K562 (cell line): ENCODE results near the gene STX12. TPM values are rescaled to one million over a fixed set of nuclear protein-coding genes. Genes with fewer than 3 reads are reported as not detected.

Experiments used
- CEBPG ChIP-seq, 3 experiments: fragments of 200-800 bp in 1 of 3; sonication (Bioruptor generic) in 1 of 3; sonication (generic) in 1 of 3; formaldehyde crosslinking in 1 of 3; IDR thresholded peaks in 2 of 3; conservative IDR thresholded peaks in 1 of 3; 2 replicates each; pipeline versions ENCODE4 v1.6.1 to v1.8.0; 2016 to 2022; ENCODE audit warnings: missing compliant biosample characterization in 2 of 3, missing genetic modification characterization in 2 of 3, mild to moderate bottlenecking in 1 of 3, missing genetic modification reagents in 1 of 3
- EGR1 ChIP-seq: fragments of 450-650 bp; conservative IDR thresholded peaks from 2 replicates; pipeline ENCODE4 v1.6.1; 2017; ENCODE audit warnings: mild to moderate bottlenecking
- MEF2D ChIP-seq: conservative IDR thresholded peaks from 2 replicates; pipeline ENCODE4 v1.6.1; 2016; ENCODE audit warnings: low read depth, missing genetic modification characterization, missing compliant biosample characterization
- NCOA4 ChIP-seq: fragments of 450-650 bp; IDR thresholded peaks from 2 replicates; pipeline ENCODE4 v1.6.1; 2018; ENCODE audit warnings: mild to moderate bottlenecking; ENCODE audit not compliant: partially characterized antibody
- NONO ChIP-seq, 2 experiments: fragments of 200-400 bp in 1 of 2; fragments of 450-650 bp in 1 of 2; formaldehyde crosslinking in 1 of 2; IDR thresholded peaks; 2 replicates each; pipeline ENCODE4 v1.6.1; 2017; ENCODE audit warnings: low read depth in 2 of 2, mild to moderate bottlenecking in 2 of 2, moderate library complexity in 2 of 2, low read length in 1 of 2
- RBM34 ChIP-seq: fragments of 200-400 bp; formaldehyde crosslinking; IDR thresholded peaks from 2 replicates; pipeline ENCODE4 v1.6.1; 2018; ENCODE audit warnings: low read length, borderline replicate concordance; ENCODE audit not compliant: insufficient read depth
- RFX5 ChIP-seq: IDR thresholded peaks from 2 replicates; pipeline ENCODE4 v1.6.1; 2011; ENCODE audit warnings: low read depth, mild to moderate bottlenecking, improper control_type of control experiment, low read length
- SMARCE1 ChIP-seq: fragments of 450-650 bp; IDR thresholded peaks from 2 replicates; pipeline ENCODE4 v1.7.1; 2016; ENCODE audit warnings: mild to moderate bottlenecking
- TBL1XR1 ChIP-seq, 2 experiments: IDR thresholded peaks; 2 replicates each; pipeline ENCODE4 v1.6.1; 2012; ENCODE audit warnings: improper control_type of control experiment in 2 of 2, low read length in 2 of 2, mild to moderate bottlenecking in 1 of 2
- ZNF354B ChIP-seq: fragments of 250-450 bp; sonication (Bioruptor Pico); IDR thresholded peaks from 2 replicates; pipeline ENCODE4 v1.4.0; 2020
- ZNF586 ChIP-seq: fragments of 450-650 bp; formaldehyde crosslinking; conservative IDR thresholded peaks from 2 replicates; pipeline ENCODE4 v1.4.0; 2020; ENCODE audit warnings: mild to moderate bottlenecking, moderate library complexity
- polyA plus RNA-seq, 8 experiments: library from polyadenylated mRNA; depleted of rRNA in 4 of 8; stranded (reverse) in 5 of 8; unstranded in 3 of 8; fragments of >200 nt; fragmentation: Nextera tagmentation in 2 of 8; fragmentation: Illumina TruSeq in 1 of 8; extraction: Ambion mirVana in 2 of 8; extraction: Trizol in 1 of 8; gene quantifications; 2 replicates each; pipeline versions ENCODE4 v1.2.1 to v1.2.3, GENCODE V29; 2011 to 2014; ENCODE audit warnings: inconsistent platforms in 1 of 8, missing spikeins in 1 of 8
- total RNA-seq, 7 experiments: library from RNA; depleted of rRNA in 6 of 7; stranded (reverse); fragments of >200 nt in 6 of 7; fragmentation: Illumina TruSeq in 2 of 7; extraction: Trizol in 2 of 7; gene quantifications; 2 replicates each; pipeline versions ENCODE4 v1.2.1 to v1.2.3, GENCODE V29; 2011 to 2021; ENCODE audit warnings: low replicate concordance in 1 of 7
- TF ChIP-seq, protein P1 (sequence below): fragments of 450-650 bp; formaldehyde crosslinking; IDR thresholded peaks from 2 replicates; pipeline ENCODE4 v1.4.0; 2020; ENCODE audit warnings: mild to moderate bottlenecking, mixed read lengths
- TF ChIP-seq, protein P2 (sequence below): sonication (generic); formaldehyde crosslinking; IDR thresholded peaks from 2 replicates; pipeline ENCODE4 v1.8.1; 2023; ENCODE audit warnings: mild to moderate bottlenecking, missing genetic modification reagents
- TF ChIP-seq, protein P3 (sequence below): fragments of 450-650 bp; IDR thresholded peaks from 2 replicates; pipeline ENCODE4 v1.7.0; 2016; ENCODE audit warnings: borderline replicate concordance
- TF ChIP-seq, protein P4 (sequence below): fragments of 250-450 bp; sonication (Bioruptor Pico); IDR thresholded peaks from 2 replicates; pipeline ENCODE4 v1.5.0; 2021; ENCODE audit warnings: mild to moderate bottlenecking, borderline replicate concordance
- TF ChIP-seq, protein P5 (sequence below): conservative IDR thresholded peaks from 2 replicates; pipeline ENCODE4 v1.6.1; 2011; ENCODE audit warnings: low read depth, mild to moderate bottlenecking, low read length; ENCODE audit not compliant: control insufficient read depth

STX12 gene
- total and polyA plus RNA-seq, 9 of the 15 experiments (the other 6 are each of a cell fraction or from before 2014, with no cell fraction given), result 16.9 to 31.3 (median 25.7) TPM

DNA sequence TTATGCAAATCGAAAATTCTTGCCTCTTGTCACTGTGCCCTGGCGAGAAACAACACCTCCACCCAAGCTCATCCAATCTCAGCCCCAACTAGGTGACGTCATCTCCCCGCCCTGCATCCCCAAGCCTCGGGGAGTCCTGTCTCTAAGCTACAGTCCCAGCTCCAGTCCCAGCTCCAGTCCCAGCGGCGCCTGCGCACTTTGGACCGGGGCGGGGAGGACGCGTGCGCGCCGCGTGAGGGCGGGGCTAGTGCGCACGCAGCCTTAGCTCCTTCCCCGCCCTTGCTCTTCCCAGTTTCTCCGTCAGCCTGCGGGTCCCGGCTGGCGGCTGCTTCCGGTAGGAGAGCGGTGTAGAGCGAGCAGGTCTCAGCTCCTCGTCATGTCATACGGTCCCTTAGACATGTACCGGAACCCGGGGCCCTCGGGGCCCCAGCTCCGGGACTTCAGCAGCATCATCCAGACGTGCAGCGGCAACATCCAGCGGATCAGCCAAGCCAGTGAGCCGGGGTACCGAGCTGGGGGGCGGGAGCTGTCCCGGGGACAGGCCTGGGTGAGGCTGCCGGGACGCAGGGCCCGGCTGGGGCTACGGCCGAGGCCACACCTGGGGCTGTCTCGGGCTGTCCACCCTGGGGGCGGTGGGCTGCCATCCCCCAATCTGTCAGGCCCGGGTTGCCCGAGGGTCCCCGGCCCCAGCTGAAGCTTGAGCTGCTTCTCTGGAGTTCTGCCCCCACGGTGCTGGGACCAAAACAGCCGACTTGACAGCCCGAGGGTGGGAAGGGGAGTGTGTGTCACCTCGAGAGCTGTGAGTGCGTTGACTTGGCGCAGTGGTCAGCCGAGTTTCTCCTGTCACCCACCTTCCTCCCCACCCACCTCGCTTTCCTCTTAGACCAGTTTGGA, at the start of gene STX12 (continued):
- TF ChIP-seq, protein P1, sequence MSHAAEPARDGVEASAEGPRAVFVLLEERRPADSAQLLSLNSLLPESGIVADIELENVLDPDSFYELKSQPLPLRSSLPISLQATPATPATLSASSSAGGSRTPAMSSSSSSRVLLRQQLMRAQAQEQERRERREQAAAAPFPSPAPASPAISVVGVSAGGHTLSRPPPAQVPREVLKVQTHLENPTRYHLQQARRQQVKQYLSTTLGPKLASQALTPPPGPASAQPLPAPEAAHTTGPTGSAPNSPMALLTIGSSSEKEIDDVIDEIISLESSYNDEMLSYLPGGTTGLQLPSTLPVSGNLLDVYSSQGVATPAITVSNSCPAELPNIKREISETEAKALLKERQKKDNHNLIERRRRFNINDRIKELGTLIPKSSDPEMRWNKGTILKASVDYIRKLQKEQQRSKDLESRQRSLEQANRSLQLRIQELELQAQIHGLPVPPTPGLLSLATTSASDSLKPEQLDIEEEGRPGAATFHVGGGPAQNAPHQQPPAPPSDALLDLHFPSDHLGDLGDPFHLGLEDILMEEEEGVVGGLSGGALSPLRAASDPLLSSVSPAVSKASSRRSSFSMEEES (CRISPR knock-in tag), result no peak; the same call in 1 of the 2 replicates
- TF ChIP-seq EGR1 (no peak), TBL1XR1 (IDR thresholded peaks at IDR 0.05; ENCODE audit: low read length in 2 of 2) (0 out of 4 replicates have a peak, but pooled peaks of 1 of the 2 experiments have one; percentile 19), NCOA4 (no peak), MEF2D (no peak), RFX5 (no peak; the same call in 1 of the 2 replicates), NONO (IDR thresholded peaks at IDR 0.05; ENCODE audit: low read depth in 2 of 2, low read length in 1 of 2) (no peak; a peak in 1 of 4 replicates), RBM34 (no peak), ZNF586 (CRISPR knock-in tag) (no peak), ZNF354B (no peak), SMARCE1 (no peak), CEBPG (CRISPR knock-in tag; IDR thresholded peaks at IDR 0.05) (no peak), CEBPG (tag; conservative IDR thresholded peaks at IDR 0.05 in 1 of 2, IDR thresholded peaks at IDR 0.05 in 1 of 2) (no peak)
- TF ChIP-seq, protein P2, sequence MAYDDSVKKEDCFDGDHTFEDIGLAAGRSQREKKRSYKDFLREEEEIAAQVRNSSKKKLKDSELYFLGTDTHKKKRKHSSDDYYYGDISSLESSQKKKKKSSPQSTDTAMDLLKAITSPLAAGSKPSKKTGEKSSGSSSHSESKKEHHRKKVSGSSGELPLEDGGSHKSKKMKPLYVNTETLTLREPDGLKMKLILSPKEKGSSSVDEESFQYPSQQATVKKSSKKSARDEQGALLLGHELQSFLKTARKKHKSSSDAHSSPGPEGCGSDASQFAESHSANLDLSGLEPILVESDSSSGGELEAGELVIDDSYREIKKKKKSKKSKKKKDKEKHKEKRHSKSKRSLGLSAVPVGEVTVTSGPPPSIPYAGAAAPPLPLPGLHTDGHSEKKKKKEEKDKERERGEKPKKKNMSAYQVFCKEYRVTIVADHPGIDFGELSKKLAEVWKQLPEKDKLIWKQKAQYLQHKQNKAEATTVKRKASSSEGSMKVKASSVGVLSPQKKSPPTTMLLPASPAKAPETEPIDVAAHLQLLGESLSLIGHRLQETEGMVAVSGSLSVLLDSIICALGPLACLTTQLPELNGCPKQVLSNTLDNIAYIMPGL (CRISPR knock-in tag), result no peak
- TF ChIP-seq, protein P3, sequence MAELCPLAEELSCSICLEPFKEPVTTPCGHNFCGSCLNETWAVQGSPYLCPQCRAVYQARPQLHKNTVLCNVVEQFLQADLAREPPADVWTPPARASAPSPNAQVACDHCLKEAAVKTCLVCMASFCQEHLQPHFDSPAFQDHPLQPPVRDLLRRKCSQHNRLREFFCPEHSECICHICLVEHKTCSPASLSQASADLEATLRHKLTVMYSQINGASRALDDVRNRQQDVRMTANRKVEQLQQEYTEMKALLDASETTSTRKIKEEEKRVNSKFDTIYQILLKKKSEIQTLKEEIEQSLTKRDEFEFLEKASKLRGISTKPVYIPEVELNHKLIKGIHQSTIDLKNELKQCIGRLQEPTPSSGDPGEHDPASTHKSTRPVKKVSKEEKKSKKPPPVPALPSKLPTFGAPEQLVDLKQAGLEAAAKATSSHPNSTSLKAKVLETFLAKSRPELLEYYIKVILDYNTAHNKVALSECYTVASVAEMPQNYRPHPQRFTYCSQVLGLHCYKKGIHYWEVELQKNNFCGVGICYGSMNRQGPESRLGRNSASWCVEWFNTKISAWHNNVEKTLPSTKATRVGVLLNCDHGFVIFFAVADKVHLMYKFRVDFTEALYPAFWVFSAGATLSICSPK, result 0 out of 2 replicates have a peak, but pooled peaks have one; percentile 45
- TF ChIP-seq, protein P4, sequence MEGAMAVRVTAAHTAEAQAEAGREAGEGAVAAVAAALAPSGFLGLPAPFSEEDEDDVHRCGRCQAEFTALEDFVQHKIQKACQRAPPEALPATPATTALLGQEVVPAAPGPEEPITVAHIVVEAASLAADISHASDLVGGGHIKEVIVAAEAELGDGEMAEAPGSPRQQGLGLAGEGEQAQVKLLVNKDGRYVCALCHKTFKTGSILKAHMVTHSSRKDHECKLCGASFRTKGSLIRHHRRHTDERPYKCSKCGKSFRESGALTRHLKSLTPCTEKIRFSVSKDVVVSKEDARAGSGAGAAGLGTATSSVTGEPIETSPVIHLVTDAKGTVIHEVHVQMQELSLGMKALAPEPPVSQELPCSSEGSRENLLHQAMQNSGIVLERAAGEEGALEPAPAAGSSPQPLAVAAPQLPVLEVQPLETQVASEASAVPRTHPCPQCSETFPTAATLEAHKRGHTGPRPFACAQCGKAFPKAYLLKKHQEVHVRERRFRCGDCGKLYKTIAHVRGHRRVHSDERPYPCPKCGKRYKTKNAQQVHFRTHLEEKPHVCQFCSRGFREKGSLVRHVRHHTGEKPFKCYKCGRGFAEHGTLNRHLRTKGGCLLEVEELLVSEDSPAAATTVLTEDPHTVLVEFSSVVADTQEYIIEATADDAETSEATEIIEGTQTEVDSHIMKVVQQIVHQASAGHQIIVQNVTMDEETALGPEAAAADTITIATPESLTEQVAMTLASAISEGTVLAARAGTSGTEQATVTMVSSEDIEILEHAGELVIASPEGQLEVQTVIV (CRISPR knock-in tag), result no peak
- TF ChIP-seq, protein P5, sequence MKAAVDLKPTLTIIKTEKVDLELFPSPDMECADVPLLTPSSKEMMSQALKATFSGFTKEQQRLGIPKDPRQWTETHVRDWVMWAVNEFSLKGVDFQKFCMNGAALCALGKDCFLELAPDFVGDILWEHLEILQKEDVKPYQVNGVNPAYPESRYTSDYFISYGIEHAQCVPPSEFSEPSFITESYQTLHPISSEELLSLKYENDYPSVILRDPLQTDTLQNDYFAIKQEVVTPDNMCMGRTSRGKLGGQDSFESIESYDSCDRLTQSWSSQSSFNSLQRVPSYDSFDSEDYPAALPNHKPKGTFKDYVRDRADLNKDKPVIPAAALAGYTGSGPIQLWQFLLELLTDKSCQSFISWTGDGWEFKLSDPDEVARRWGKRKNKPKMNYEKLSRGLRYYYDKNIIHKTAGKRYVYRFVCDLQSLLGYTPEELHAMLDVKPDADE, result no peak; the same call in 1 of the 2 replicates
